DOHH2 (cell line): ENCODE results near the gene GABRG3.

Experiments used
- H3F3A ChIP-seq: fragments of 200-600 bp; sonication (generic), shearing (Covaris generic); 2 replicates; pipeline ENCODE4 v1.6.0; 2016; ENCODE audit warnings: antibody characterized with exemption, mild to moderate bottlenecking; ENCODE audit not compliant: control insufficient read depth, insufficient read depth
- H3K27ac ChIP-seq: fragments of 200-600 bp; sonication (generic); 2 replicates; pipeline ENCODE4 v1.5.1; 2014; ENCODE audit warnings: low read depth, mild to moderate bottlenecking, low read length, moderate library complexity
- H3K27me3 ChIP-seq: fragments of 200-600 bp; sonication (generic); 2 replicates; pipeline ENCODE4 v1.6.1; 2014; ENCODE audit warnings: mild to moderate bottlenecking, low read length, mixed read lengths; ENCODE audit not compliant: control insufficient read depth
- H3K36me3 ChIP-seq: fragments of 200-600 bp; sonication (generic); 2 replicates; pipeline ENCODE4 v1.6.1; 2014; ENCODE audit warnings: mild to moderate bottlenecking, low read length, moderate library complexity, mixed read lengths; ENCODE audit not compliant: control insufficient read depth
- H3K4me1 ChIP-seq: fragments of 200-600 bp; sonication (generic); 2 replicates; pipeline ENCODE4 v1.6.1; 2014; ENCODE audit warnings: mild to moderate bottlenecking, low read length, mixed read lengths; ENCODE audit not compliant: control insufficient read depth
- H3K4me2 ChIP-seq: fragments of 200-600 bp; sonication (generic); 2 replicates; pipeline ENCODE4 v1.6.0; 2014; ENCODE audit warnings: mild to moderate bottlenecking, low read length, moderate library complexity
- H3K4me3 ChIP-seq: fragments of 200-600 bp; sonication (generic); 2 replicates; pipeline ENCODE4 v1.5.1; 2014; ENCODE audit warnings: mild to moderate bottlenecking, low read length, mixed read lengths
- H3K79me2 ChIP-seq: fragments of 200-600 bp; sonication (generic); 2 replicates; pipeline ENCODE4 v1.6.1; 2014; ENCODE audit warnings: mild to moderate bottlenecking, low read length, mixed read lengths; ENCODE audit not compliant: control insufficient read depth
- H3K9me2 ChIP-seq: fragments of 200-600 bp; sonication (generic); replicated peaks from 2 replicates; pipeline ENCODE4 v1.6.1; 2014; ENCODE audit warnings: mild to moderate bottlenecking, low read length, mixed read lengths; ENCODE audit not compliant: control insufficient read depth
- H3K9me3 ChIP-seq: fragments of 200-600 bp; sonication (generic); 2 replicates; pipeline ENCODE4 v1.6.1; 2014; ENCODE audit warnings: antibody characterized with exemption, low read length, mixed read lengths; ENCODE audit not compliant: control insufficient read depth, insufficient read depth
- H4K20me1 ChIP-seq: fragments of 200-600 bp; sonication (generic); 2 replicates; pipeline ENCODE4 v1.6.0; 2014; ENCODE audit warnings: low read depth, mild to moderate bottlenecking, antibody characterized with exemption, low read length, moderate library complexity; ENCODE audit not compliant: control insufficient read depth, insufficient read depth
- CTCF ChIP-seq: fragments of 200-600 bp; sonication (generic); IDR thresholded peaks from one replicate; pipeline ENCODE4 v1.5.1; 2014; ENCODE audit warnings: antibody characterized with exemption, mild to moderate bottlenecking, low read depth, low read length; ENCODE audit not compliant: poor library complexity, severe bottlenecking
- EZH2phosphoT487 ChIP-seq: fragments of 200-600 bp; sonication (generic); IDR thresholded peaks from 2 replicates; pipeline ENCODE4 v1.6.1; 2017; ENCODE audit warnings: borderline replicate concordance, mild to moderate bottlenecking, antibody characterized with exemption, low read length, moderate library complexity, mixed read lengths

Gene GABRG3

GRCh38 chr15:27475395-27475794, 504.4 kb downstream of the GABRG3 start:
- Histone ChIP-seq H3K4me1 (no peaks in the 10 kb centered on the region), H3K4me2 (no peak overlapping the region), H3K27ac (no peak overlapping the region), H3K79me2 (no peaks in the 10 kb centered on the region), H3K9me2 (no peaks in the 10 kb centered on the region), H4K20me1 (no peaks in the 10 kb centered on the region), H3F3A (no peaks in the 10 kb centered on the region), H3K4me3 (no peak overlapping the region), H3K36me3 (no peaks in the 10 kb centered on the region), H3K27me3 (no peaks in the 10 kb centered on the region), H3K9me3 (peaks cover 21% of the 10 kb centered on the region; the same call in 1 of the 2 replicates)
- TF ChIP-seq CTCF (no peak), EZH2phosphoT487 (no peak)

- TF ChIP-seq EZH2phosphoT487 (no peak), CTCF (no peak)
- H3F3A ChIP-seq: no peaks in the 10 kb centered on the region
These were observed 508.5 kb downstream of the GABRG3 start for GRCh38 chr15:27479296-27480140.

GRCh38 chr15:27480141-27480530, 509.2 kb downstream of the GABRG3 start:
- Histone ChIP-seq H3K79me2 (no peaks in the 10 kb centered on the region), H4K20me1 (no peaks in the 10 kb centered on the region), H3K9me2 (no peaks in the 10 kb centered on the region), H3K4me3 (no peak overlapping the region), H3K27ac (no peak overlapping the region), H3F3A (no peaks in the 10 kb centered on the region), H3K4me1 (no peaks in the 10 kb centered on the region), H3K27me3 (no peaks in the 10 kb centered on the region), H3K9me3 (peaks cover 26% of the 10 kb centered on the region; the same call in 1 of the 2 replicates), H3K36me3 (no peaks in the 10 kb centered on the region), H3K4me2 (no peak overlapping the region)
- TF ChIP-seq EZH2phosphoT487 (no peak), CTCF (no peak)

More at GRCh38 chr15:27479296-27480140, 508.5 kb downstream of the GABRG3 start:
- no peaks in the 10 kb centered on the region for H3K36me3 ChIP-seq
- H3K4me3 ChIP-seq: no peak overlapping the region
- no peaks in the 10 kb centered on the region for H3K4me1 ChIP-seq
- no peaks in the 10 kb centered on the region for H3K79me2 ChIP-seq
- H3K4me2 ChIP-seq: no peak overlapping the region
- no peak overlapping the region for H3K27ac ChIP-seq
- no peaks in the 10 kb centered on the region for H3K27me3 ChIP-seq
- H3K9me3 ChIP-seq: peaks cover 21% of the 10 kb centered on the region; the same call in 1 of the 2 replicates
- H4K20me1 ChIP-seq: no peaks in the 10 kb centered on the region
- H3K9me2 ChIP-seq: no peaks in the 10 kb centered on the region
